Left colon (tissue), 2 donors: ENCODE results near the gene CDH23. TPM values are rescaled to one million over a fixed set of nuclear protein-coding genes. Genes with fewer than 3 reads are reported as not detected.

Experiments used
- ATAC-seq: fragments of 200-7000 bp; cut with Tn5 transposase; one replicate; pipeline ENCODE4 v1.9.1; 2020; ENCODE audit warnings: mild to moderate bottlenecking, moderate library complexity
- DNase-seq, 2 donors: peaks; one replicate each; pipeline ENCODE4 v3.0.0-alpha.2; 2020
- intact Hi-C, 2 donors: fragments of 100-400 bp; cut with DNase I in 1 of 2; cut with micrococcal nuclease in 1 of 2; formaldehyde crosslinking; loops; one replicate each; pipeline versions ENCODE4 v1.11.2 to v1.14.0; 2022; cut with DNase I, micrococcal nuclease
- total RNA-seq, 2 donors: library from RNA; stranded (reverse); fragmentation: NEBNext Ultra II Directional; extraction: Animal tissue kit (Norgen Biotek cat#: 25700); gene quantifications; one replicate each; pipeline ENCODE4 v1.2.1, GENCODE V29; 2021
- donor health status: DM: no; HTN: no; CAD: no.
- donor health status: DM: yes; HTN: yes; CAD: no.

CDH23 gene
- total RNA-seq, 2 donors from 2014 or later, result 2.2 to 2.5 TPM

- intact Hi-C loops, result loop anchor here in 1 of 2 donors (10.0 kb wide), 1 partner anchor 60 kb away; the partner anchor contains the start of gene VSIR
- ATAC-seq (no peak), DNase-seq (no peak)
Measured at GRCh38 chr10:71714592-71714991, 317.9 kb downstream of the CDH23 start.

- no peak for ATAC-seq
- intact Hi-C loops, result loop anchor here in 1 of 2 donors (10.0 kb wide), 1 partner anchor 60 kb away; the partner anchor contains the start of gene VSIR
- DNase-seq, result no peak
Measured at GRCh38 chr10:71715026-71715425, 318.3 kb downstream of the CDH23 start.

GRCh38 chr10:71715860-71716259, 319.1 kb downstream of the CDH23 start:
- ATAC-seq, result no peak
- intact Hi-C loops, result loop anchor here in 1 of 2 donors (10.0 kb wide), 1 partner anchor 59 kb away; the partner anchor contains the start of gene VSIR
- DNase-seq, result no peak

GRCh38 chr10:71716426-71716825, 319.7 kb downstream of the CDH23 start:
- intact Hi-C loops, result loop anchor here in 1 of 2 donors (10.0 kb wide), 1 partner anchor 58 kb away; the partner anchor contains the start of gene VSIR
- ATAC-seq, result no peak

GRCh38 chr10:71717056-71717455, 320.3 kb downstream of the CDH23 start:
- DNase-seq, result no peak
- no peak for ATAC-seq
- intact Hi-C loops, result loop anchor here in 1 of 2 donors (10.0 kb wide), 1 partner anchor 58 kb away; the partner anchor contains the start of gene VSIR

More at GRCh38 chr10:71716426-71716825, 319.7 kb downstream of the CDH23 start:
- DNase-seq, result no peak

- DNase-seq, result no peak
- intact Hi-C loops, result loop anchor here in 1 of 2 donors (10.0 kb wide), 1 partner anchor 57 kb away; the partner anchor contains the start of gene VSIR
- ATAC-seq, result no peak
Measured at GRCh38 chr10:71717551-71717951, 320.8 kb downstream of the CDH23 start.

GRCh38 chr10:71718165-71718698, 321.5 kb downstream of the CDH23 start:
- DNase-seq, result no peak
- intact Hi-C loops, result loop anchor here in 1 of 2 donors (10.0 kb wide), 1 partner anchor 57 kb away; the partner anchor contains the start of gene VSIR
- ATAC-seq, result no peak

- intact Hi-C loops, result loop anchor here in 1 of 2 donors (10.0 kb wide), 1 partner anchor 56 kb away; the partner anchor contains the start of gene VSIR
- ATAC-seq, result no peak
- DNase-seq, result no peak
Measured at GRCh38 chr10:71719042-71719441, 322.3 kb downstream of the CDH23 start.

GRCh38 chr10:71719464-71720201, 322.9 kb downstream of the CDH23 start, which contains the start of gene C10orf105:
C10orf105 (minus strand) TSS chr10:71719778; CDS start chr10:71716337, 3,441 bp downstream.
- intact Hi-C loops, result loop anchor here in 1 of 2 donors (10.0 kb wide), 1 partner anchor 55 kb away; the partner anchor contains the start of gene VSIR
- ATAC-seq (no peak), DNase-seq (no peak)

- no peak for ATAC-seq
Measured at GRCh38 chr10:71720288-71720687, 323.6 kb downstream of the CDH23 start.

GRCh38 chr10:71721313-71721712, 324.6 kb downstream of the CDH23 start:
- intact Hi-C loops, result no loop called here
- ATAC-seq, result no peak
- no peak for DNase-seq

More at GRCh38 chr10:71720288-71720687, 323.6 kb downstream of the CDH23 start:
- DNase-seq, result no peak
- intact Hi-C loops, result no loop called here

- DNase-seq, result no peak
- intact Hi-C loops, result no loop called here
- ATAC-seq, result no peak
Measured at GRCh38 chr10:71722849-71723248, 326.1 kb downstream of the CDH23 start.

GRCh38 chr10:71723311-71723710, 326.6 kb downstream of the CDH23 start:
- DNase-seq (no peak), ATAC-seq (no peak)
- intact Hi-C loops, result no loop called here

GRCh38 chr10:71724539-71724938, 327.8 kb downstream of the CDH23 start:
- intact Hi-C loops, result no loop called here
- DNase-seq, result no peak
- no peak for ATAC-seq

GRCh38 chr10:71725249-71725648, 328.5 kb downstream of the CDH23 start:
- intact Hi-C loops, result no loop called here
- DNase-seq (no peak), ATAC-seq (no peak)

- ATAC-seq, result no peak
- DNase-seq, result peak in 1 of 2 donors; percentile 61
- intact Hi-C loops, result no loop called here
Measured at GRCh38 chr10:71725998-71726579, 329.4 kb downstream of the CDH23 start.

GRCh38 chr10:71726580-71727104, 329.9 kb downstream of the CDH23 start:
- ATAC-seq (peak; percentile 46), DNase-seq (no peak)
- intact Hi-C loops, result no loop called here

- DNase-seq, result no peak
- intact Hi-C loops, result no loop called here
- ATAC-seq, result peak; percentile 6
Measured at GRCh38 chr10:71727105-71727737, 330.5 kb downstream of the CDH23 start.
